HG02759 (cell line): Measurements from ENCODE around the gene PIF1.

Experiments
- ATAC-seq: cut with Tn5 transposase; IDR thresholded peaks from one replicate; pipeline ENCODE4 v1.9.1; 2021; ENCODE audit warnings: mild to moderate bottlenecking, moderate library complexity; ENCODE audit not compliant: unreplicated experiment

The PIF1 gene, protein sequence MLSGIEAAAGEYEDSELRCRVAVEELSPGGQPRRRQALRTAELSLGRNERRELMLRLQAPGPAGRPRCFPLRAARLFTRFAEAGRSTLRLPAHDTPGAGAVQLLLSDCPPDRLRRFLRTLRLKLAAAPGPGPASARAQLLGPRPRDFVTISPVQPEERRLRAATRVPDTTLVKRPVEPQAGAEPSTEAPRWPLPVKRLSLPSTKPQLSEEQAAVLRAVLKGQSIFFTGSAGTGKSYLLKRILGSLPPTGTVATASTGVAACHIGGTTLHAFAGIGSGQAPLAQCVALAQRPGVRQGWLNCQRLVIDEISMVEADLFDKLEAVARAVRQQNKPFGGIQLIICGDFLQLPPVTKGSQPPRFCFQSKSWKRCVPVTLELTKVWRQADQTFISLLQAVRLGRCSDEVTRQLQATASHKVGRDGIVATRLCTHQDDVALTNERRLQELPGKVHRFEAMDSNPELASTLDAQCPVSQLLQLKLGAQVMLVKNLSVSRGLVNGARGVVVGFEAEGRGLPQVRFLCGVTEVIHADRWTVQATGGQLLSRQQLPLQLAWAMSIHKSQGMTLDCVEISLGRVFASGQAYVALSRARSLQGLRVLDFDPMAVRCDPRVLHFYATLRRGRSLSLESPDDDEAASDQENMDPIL

DNA sequence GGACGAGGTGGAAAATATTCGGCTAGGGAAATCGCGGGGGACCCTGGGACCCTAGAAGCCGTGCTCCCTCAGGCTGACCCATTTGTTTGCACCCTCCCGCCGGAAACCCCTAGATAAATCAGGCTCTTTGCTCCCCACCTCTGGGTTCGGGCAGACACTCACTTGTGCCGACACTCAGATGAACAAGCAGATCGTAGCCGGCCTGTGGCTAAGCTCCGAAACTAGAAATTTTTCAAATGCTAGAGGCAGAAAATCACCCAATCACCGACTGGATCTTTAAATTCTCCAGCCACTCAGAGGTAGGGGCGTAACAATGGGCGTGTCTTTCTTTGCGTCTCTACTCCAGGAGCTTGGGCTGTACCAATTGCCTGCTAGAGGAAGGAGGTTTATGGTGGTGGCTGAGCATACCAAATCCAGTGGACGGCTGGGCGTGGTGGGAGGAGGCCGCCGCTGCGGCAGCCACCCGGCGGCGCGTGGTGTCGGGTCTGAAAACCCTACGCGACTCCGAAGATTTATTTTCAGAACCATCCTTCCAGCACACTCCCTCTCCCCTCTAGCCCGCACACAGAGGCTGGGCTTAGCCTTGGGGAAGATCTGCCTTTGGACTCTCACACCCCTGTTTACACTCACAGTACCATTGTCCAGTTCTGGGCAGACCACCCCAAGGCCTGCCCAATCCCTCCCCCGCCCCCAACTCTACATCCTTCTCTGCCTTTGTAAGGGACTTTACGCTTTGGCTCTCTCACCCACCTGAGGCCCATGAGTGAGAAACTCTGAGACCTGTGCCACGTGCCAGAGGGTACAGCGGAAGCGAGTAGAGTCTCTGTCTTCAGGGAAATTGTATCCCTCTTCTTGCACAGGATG, at the start of gene PIF1:
TSS of gene PIF1 (minus strand) at position 217 of the 864 bp plus-strand sequence. CDS start 1,312 bp downstream, outside the sequence.
- peak; percentile 83 for ATAC-seq

DNA sequence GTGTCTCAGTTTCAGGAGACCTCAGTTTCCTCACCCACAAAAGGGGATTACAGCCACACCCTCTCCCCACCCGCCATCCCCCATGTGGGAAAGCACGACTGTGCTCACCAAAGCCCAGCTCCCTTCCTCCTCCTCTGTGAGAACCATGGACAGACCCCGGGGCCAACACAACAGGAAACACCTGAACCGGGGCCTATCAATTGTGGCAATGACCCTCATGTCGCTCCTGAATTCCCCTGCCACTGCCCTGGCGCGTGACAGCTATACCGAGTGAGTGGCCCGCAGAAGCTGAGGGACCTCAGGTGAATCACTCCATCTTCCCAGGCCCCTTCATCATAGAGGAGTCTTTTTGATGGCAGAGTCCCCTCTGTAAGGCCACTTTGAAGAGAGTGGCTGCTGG, 44.9 kb upstream of the PIF1 start:
- ATAC-seq = no peak

DNA sequence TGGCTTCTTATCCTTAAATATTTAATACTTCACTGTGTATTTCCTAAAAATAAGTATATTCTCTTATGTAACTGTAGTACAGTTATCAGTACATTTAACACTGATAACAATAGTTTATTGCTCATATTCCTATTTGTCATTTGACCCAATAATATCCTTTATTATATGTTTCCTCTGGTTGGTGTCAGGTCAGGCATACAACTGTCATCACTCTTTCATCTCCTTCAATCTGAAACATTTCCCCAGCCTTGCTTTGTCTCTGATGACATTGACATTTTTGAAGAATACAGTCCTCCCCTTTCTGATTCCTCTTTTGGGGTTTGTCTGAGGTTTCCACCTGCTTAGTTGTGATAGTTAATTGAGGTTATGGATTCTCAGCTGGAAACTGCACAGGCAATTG, 44.1 kb upstream of the PIF1 start:
- ATAC-seq = no peak

DNA sequence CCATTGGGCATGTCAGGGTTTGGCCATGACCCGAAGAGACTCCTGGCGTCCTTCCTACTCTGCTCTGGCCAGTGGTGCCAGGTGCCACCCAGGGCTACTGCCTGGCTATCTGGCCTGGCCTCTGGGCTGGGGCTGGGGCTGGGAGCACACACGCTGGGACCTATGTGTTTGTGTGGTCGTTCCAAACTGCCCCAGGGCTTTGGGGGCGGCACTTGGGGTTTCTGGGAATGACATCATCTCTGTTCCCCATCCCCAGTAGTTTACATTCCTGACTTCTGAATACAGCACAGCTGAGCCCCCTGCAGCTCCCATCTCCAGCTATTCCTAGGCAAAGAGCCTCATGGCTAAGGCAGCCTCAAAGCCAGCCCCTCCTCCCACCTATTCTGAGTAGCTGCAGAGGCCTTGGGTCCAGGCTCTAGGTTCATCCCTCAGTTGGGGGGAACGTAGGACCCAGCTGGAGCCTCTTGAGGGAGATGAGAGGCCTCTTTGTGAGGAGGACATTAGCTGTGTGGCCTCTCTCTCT, 40.6 kb upstream of the PIF1 start:
- no peak for ATAC-seq

DNA sequence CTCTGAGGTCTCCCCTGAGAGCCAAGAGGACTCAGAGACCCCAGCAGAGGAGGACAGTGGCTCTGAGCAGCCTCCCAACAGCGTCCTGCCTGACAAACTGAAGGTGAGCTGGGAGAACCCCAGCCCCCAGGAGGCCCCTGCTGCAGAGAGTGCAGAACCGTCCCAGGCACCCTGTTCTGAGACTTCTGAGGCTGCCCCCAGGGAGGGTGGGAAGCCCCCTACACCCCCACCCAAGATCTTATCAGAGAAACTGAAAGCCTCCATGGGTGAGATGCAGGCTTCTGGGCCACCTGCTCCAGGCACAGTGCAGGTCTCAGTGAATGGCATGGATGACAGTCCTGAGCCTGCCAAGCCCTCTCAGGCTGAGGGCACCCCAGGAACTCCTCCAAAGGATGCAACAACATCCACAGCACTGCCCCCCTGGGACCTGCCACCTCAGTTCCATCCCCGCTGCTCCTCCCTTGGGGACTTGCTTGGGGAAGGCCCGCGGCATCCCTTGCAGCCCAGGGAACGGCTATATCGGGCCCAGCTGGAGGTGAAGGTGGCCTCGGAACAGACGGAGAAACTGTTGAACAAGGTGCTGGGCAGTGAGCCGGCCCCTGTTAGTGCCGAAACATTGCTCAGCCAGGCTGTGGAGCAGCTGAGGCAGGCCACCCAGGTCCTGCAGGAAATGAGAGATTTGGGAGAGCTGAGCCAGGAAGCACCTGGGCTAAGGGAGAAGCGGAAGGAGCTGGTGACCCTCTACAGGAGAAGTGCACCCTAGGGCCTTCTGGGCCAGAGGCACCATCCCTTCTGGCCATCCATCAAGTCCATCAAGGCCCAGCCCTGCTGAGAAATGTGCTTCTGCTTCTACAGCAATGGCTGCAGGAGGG, 39.9 kb upstream of the PIF1 start:
- no peak for ATAC-seq

DNA sequence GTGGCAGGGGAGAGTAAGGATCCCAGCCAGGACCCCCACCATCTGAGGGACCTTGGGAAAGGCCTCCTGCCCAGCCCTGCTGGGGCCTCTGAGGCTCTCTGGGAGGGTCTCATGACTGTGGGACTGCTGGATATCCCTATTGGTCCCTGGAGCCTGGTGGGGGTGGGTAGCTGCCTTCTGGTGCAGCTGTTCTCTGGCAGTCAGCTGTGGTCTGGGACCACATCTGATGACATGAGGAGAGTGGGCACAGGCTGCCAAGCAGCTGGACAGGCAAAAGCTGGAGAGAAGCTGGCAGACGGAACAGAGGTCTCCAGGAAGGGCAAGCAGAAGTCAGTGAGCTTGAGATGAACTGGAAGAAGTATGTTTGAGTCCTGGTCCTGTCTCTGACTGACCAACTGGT, 38.6 kb upstream of the PIF1 start:
- ATAC-seq = no peak

DNA sequence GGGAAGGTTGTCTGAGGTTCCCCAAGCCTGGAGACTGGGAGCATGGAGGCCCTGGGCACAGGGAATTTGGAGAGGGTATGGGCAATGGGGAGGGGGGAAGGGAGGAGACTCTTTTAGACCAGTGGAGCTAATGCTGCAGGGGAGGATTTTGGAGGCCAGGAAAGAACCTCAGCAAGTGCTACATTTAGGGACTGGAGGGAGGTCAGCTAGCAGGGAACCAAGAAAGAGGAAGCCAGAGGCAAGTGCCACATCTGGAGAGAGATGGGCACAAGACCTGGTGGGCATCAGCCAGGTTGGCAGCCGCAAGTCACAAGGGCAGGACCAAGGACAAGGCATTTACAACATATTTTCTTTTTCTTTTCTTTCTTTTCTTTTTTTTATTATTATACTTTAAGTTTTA, 37.0 kb upstream of the PIF1 start:
- ATAC-seq = no peak

DNA sequence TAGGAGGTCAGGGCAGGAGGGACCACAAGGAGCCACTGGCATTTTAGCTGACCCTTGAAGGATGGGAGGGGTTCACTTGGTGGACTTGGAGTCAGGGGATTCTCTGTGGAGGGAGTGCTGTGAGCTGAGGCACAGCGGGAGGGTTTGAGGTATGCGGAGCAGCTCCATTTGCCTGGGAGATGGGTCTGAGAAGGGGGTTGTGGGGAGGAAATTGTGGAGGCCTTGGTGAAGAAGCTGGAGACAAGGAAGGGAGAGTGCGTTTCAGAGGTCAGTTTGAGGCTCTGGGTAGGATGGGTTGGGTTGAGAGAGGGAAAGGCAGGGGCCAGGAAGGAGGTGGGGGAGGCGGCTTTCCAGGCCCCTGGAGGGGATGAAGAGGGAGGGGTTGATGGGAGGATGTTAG, 36.5 kb upstream of the PIF1 start:
- no peak for ATAC-seq

DNA sequence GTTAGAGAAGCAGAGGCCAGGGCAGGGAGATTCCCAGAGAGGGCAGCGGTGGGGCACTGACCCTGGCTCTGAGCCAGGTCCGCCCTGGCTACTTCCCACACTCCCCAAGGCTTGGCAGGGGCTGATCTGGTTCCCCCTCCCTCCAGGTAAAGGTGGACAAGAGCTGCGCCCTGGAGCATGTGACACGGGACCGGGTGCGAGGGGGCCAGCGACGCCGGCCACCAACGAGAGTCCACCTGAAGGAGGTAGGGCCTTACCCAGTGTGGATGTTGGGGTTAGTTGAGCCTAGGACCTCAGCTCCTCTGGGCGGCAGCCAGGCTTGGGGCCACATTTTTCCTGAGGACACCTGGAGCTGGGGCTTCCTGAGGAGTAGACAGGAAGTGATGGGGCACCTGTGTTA, 35.9 kb upstream of the PIF1 start:
- ATAC-seq = no peak

DNA sequence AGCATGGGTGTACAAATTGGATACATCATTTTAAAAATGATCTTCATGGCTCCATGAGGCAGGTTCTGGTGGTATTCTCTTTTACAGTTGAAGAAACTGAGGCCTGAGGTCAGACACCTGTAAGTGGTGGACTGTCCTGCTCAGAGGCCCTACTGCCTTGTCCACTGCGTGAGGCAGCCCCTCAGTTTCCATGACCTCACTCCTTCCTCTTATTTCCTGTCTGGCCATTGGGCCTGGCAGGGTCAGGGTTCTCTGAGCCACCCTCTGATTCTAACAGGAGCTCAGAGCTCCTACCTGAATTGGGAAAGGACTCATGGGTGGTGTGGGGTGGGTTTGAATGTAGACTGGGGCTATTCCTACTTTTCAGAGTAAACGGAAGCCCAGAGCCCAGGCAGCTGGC, 33.8 kb upstream of the PIF1 start:
- ATAC-seq = no peak

DNA sequence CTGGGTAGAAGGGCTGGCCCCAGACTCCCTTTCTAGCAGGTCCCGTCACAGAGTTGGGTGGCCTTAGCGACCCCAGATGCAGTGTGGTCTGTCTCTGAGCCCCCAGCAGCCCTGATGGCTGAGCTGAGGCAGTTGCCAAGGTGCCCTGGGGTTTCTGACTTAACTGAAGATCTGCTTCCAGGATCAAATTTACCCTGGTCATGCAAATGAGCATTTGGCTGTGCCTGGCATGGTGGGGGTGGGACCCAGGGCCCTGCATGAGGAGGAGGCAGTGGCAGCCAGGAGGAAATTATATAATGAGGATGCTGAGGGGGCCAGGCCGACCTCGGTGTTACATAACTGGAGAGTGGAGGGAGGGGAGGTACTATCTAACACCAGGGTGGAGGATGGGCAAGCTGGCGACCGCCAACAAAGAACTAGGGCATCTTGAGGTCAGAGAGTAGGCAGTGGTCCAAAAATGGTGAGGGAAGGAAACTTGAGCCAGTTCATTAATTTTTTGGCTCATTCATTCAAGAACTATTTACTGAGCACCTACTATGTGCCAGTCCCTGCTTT, 32.7 kb upstream of the PIF1 start:
- ATAC-seq = no peak

DNA sequence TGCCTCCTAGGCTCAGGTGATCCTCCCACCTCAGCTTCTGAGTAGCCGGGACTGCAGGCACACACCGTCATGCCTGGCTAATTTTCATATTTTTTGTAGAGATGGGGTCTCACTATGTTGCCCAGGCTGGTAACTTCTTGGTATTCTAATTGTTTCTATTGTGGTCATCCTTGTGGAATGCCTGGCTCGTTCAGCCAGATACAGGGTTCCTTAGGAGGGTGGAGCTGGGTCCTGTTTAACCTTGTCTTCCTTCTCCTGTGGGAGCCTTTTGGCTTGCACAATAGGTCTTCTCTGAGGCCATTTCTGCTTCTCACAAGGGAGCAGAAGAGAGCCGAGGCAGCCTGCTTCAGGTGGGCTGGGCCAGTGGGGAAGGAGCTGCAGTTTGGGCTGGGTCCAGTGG, 32.0 kb upstream of the PIF1 start:
- ATAC-seq = no peak

DNA sequence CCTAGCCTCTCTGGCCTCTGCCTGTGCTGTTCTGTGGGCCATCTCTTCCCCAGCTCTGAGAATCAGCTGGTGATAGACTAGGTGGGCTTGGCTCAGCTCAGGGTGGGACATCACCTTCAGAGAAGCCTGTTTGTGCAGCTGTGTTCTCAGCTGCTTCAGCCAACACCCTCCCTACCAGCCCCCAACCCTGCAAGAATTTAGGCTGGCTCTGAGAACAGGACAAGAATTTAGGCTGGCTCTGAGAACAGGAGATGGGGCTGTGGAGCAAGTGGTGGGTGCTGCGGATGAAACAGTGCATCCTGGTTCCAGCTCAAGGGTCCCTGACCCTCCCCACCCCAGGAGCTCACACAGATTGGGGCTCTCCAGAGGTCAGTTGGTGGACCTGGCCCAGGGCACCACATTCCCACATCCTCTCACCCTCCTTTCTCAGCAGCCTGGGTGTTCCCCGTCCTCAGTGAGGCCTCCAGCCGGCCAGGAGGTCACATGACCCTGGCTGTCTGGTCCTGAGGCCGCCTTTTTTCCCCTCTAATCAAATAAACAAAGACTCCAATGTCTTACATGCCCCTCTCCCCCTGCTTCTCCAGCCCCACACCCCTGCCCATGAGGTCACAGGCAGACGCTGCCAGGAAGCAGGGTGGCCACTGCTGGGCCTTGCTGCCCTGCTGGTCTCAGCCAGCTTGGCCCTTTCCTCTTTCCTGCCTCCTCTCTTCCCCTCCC, 31.1 kb upstream of the PIF1 start:
- no peak for ATAC-seq

DNA sequence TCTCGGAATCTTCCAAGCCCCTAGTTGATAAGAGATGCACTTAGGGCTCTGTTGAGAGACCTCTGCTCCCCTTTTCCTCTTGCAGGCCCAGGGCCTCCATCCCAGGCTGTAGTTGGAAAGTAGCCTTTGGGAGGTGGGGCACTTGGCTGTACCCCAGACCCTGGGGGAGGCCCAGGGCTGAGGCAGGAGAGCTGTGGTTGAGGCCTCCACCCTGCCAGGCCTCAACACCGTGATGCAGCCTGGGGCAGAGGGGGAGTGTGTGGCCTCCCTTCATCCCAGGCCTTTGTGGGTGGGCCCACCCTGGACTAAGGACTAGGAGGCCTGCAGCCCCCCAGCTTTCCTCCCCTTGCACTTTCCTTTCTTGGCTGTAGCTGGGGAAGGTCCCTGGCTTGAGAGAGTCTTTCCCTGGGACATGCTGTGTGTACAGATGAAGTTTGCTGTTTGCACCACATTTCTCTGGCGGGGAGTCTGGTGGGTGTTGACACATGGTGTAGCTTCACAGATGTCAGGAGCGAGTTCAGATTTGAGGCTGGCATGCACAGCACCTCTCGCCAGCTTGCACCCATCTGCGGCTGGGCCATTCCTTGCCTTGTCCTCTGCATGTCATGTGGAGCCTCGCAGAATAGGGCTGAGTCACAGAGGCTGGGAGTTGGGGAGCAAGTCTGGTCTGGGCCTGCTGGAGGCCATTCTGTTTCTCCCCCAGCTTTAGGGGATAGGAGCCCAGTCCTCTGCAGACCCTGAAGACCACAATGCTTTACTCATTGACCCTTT, 29.9 kb upstream of the PIF1 start:
- no peak for ATAC-seq

DNA sequence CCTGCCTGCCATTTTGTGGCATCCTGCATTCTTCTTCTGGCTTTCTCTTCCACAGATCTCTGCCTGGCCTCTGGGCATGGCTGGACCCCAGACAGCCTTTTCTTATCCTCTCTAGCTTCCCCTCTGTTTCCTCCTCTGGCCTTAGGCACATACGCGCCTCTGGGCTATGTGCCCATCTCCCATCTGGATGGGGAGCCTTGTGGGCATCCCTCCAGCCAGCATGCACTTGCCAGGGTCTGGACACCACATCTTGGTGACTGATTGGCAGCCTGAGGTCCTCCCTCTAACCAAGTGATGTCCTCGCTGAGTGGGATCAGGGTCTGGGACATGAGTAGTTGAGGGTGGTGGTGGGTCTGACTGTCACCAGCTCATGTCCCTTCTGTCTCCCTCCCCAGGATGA, 29.1 kb upstream of the PIF1 start:
- ATAC-seq = no peak

DNA sequence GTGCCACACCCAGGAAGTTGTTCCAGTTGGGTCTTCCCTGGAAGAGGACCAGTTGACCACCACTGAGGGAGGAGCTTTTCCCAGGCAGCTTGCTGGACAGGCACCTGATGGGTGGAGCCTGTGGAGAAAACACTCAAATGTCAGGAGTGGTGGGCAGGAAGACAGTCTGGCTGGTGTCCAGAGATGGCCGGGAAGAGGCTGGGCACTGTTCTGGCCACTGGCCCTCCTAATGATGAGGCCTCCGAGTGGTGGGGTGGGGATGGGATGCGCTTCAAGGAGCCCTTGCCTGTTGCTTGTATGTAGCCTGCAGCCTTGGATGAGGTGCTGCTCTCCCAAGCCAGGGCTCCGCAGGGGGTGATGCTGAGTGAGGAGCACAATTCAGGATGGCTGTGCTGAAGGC, 28.6 kb upstream of the PIF1 start:
- ATAC-seq = no peak

DNA sequence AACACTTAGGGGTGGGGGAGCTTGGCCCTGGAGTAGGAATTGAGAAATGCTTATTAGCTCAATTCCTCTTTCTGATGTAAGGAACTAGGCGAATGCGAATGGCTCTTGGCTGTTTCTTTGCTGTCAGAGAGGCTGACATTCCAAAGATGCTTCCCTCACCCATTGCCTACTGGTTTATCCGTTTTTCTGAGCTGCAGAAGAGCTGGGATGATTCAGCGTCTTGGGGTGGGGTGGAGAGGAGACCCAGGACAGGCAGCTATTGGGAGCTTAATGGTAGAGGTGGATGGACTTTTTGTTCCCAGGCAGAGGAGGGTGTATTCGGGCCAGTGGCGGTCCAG, 26.0 kb upstream of the PIF1 start:
- no peak for ATAC-seq

DNA sequence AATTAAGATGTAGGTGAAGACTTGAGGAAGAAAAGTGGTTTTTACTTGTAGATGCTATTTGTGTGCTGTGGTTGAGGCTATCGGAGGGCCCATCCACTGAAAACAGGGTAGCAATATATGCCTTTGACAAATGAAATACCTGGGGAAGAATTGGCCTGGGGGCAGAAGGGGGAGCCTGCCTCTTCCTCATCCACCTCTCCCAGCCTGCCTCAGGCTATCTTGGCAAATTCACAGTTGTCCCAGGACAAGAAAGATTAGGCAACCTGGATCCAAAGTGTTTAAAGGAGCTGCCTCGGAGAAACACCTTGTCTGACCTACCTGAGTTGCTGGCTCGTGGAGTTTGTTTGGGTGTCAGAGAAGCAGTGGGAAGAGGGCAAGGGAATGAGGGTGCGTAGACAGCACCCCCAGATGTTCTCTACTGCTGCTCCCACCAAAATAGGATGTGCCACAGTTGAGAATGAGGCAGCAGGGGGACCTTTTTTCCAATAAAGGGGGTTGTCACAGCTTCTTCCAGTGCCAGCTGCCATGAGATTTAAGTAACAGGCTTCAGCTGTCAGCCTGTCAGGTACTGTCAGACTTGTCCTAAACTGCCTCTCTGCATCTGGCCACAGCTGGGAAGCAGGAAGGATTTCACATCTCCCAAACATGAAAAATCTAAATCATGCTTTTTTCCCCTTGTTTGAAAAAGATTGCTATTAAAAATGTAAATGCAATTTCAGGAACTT, 25.5 kb upstream of the PIF1 start:
- ATAC-seq = no peak
